ENCODE results near the gene RAD51AP2. TPM values are rescaled to one million over a fixed set of nuclear protein-coding genes. Genes with fewer than 3 reads are reported as not detected.
"Not testable (repeated sequence)": the region's sequence is repeated elsewhere in the genome, so short reads cannot be mapped to it uniquely, and the experiment has no call there.

Gene RAD51AP2
- total and polyA plus RNA-seq, 2 of the 8 experiments (the other 6 are each of a cell fraction or from before 2014, with no cell fraction given): 0.02 to 0.20 TPM

GRCh38 chr2:17565726-17566125 lies 47.5 kb upstream of the RAD51AP2 start:
- CTCF ChIA-PET (ENCODE audit: partially characterized antibody): interaction anchor here (1.4 kb wide), 1 partner anchor 80 kb away, joined by 5 read pairs; no protein-coding TSS in a partner anchor
- WGBS, 2 experiments (ENCODE audit: extremely low coverage in 1 of 2, insufficient coverage in 1 of 2, insufficient read length in 1 of 2, insufficient replicate concordance in 2 of 2, low coverage in 1 of 2, low lambda C conversion rate in 2 of 2, missing lambda C conversion rate in 1 of 2): 96% methylated on average over 3 of the region's 3 CpGs; no CpG with 5 or more reads in 1 of the 2 experiments
- not testable (repeated sequence) for H3K4ac ChIP-seq (replicated peaks; ENCODE audit: insufficient read length, low read depth, low read length)

More at GRCh38 chr2:17565726-17566125, 47.5 kb upstream of the RAD51AP2 start:
- H2BK12ac ChIP-seq (ENCODE audit: low read depth, low read length); H3K23me2 ChIP-seq (ENCODE audit: low read depth, low read length); DNase-seq (ENCODE audit: low read depth in 1 of 2, low spot score in 2 of 2); H3K9ac ChIP-seq (replicated peaks in 1 of 4; ENCODE audit: extremely low read depth in 1 of 4, low read depth in 3 of 4, low read length in 3 of 4); H4K91ac ChIP-seq (replicated peaks; ENCODE audit: insufficient read length, low read length); H2AK5ac ChIP-seq (ENCODE audit: low read depth, low read length); H3K18ac ChIP-seq (ENCODE audit: extremely low read depth, low read length); H3K79me1 ChIP-seq (ENCODE audit: low read depth, low read length); FAIRE-seq; H3K36me3 ChIP-seq (ENCODE audit: control insufficient read depth in 2 of 4, insufficient read depth in 4 of 4, low read length in 3 of 4); H3K4me2 ChIP-seq (ENCODE audit: insufficient read depth in 1 of 2, low read depth in 2 of 2, low read length in 2 of 2); H2BK15ac ChIP-seq (ENCODE audit: low read length); H2AFZ ChIP-seq (ENCODE audit: low read length); H3K27ac ChIP-seq (ENCODE audit: low read depth, low read length); H4K20me1 ChIP-seq (replicated peaks in 1 of 2; ENCODE audit: control insufficient read depth in 1 of 2, insufficient read depth in 2 of 2, low read length in 2 of 2); H3K9me3 ChIP-seq (ENCODE audit: insufficient read depth in 2 of 2, low read depth in 1 of 2, low read length in 1 of 2); H3K4me1 ChIP-seq (replicated peaks in 1 of 4; ENCODE audit: control insufficient read depth in 3 of 4, insufficient read depth in 4 of 4, low read length in 3 of 4); H2BK120ac ChIP-seq (replicated peaks; ENCODE audit: low read depth, low read length); H3K23ac ChIP-seq (ENCODE audit: insufficient read length); POLR2A ChIA-PET (ENCODE audit: partially characterized antibody); H4K8ac ChIP-seq (ENCODE audit: extremely low read depth, insufficient read depth, low read length); H2BK5ac ChIP-seq (ENCODE audit: low read depth, low read length); H3K56ac ChIP-seq (replicated peaks; ENCODE audit: insufficient read length, low read depth, low read length); H4K5ac ChIP-seq (ENCODE audit: insufficient read length, low read depth, low read length); H3K27me3 ChIP-seq (replicated peaks in 1 of 4; ENCODE audit: control insufficient read depth in 3 of 4, extremely low read depth in 1 of 4, insufficient read depth in 3 of 4, low read length in 3 of 4); H3K14ac ChIP-seq (ENCODE audit: insufficient read length); H3K4me3 ChIP-seq (ENCODE audit: extremely low read depth in 1 of 4, insufficient read depth in 2 of 4, low read depth in 3 of 4, low read length in 4 of 4); H2BK20ac ChIP-seq (ENCODE audit: low read length): not testable (repeated sequence)
- peaks cover 3 to 83% of the 10 kb centered on the region in 2 experiments; a peak in 3 of 4 replicates for H3K79me2 ChIP-seq (ENCODE audit: control insufficient read depth in 1 of 2, insufficient read depth in 2 of 2, low read length in 2 of 2)

Data from H1 (cell line).